Stomach (tissue), 9 donors: ENCODE results near the gene SLC18B1. TPM values are rescaled to one million over a fixed set of nuclear protein-coding genes. Genes with fewer than 3 reads are reported as not detected.

ENCODE experiments used
- DNase-seq, 2 donors: peaks; one replicate each; pipeline versions ENCODE4 v3.0.0 to v3.0.0-alpha.2; 2013 to 2019
- H3K27ac ChIP-seq, 5 donors: fragments of 200-600 bp in 4 of 5; sonication (generic) in 4 of 5; one replicate each; pipeline ENCODE4 v1.5.1; 2013 to 2019; ENCODE audit warnings: mild to moderate bottlenecking in 1 of 5, moderate library complexity in 1 of 5
- H3K27me3 ChIP-seq, 3 donors: fragments of 200-600 bp; sonication (generic); one replicate each; pipeline ENCODE4 v1.5.1; 2017 to 2019; ENCODE audit warnings: mixed run types in 1 of 3
- H3K36me3 ChIP-seq, 4 donors: fragments of 200-600 bp; sonication (generic); 1 replicate in 3 of 4; 2 replicates in 1 of 4; pipeline ENCODE4 v1.5.1; 2016 to 2019
- H3K4me1 ChIP-seq, 4 donors: fragments of 200-600 bp; sonication (generic); one replicate each; pipeline ENCODE4 v1.5.1; 2016 to 2019
- H3K4me3 ChIP-seq, 4 donors: fragments of 200-600 bp; sonication (generic) in 3 of 4; one replicate each; pipeline ENCODE4 v1.5.1; 2016 to 2019; ENCODE audit warnings: mild to moderate bottlenecking in 1 of 4
- H3K9me3 ChIP-seq, 4 donors: fragments of 200-600 bp; sonication (generic); one replicate each; pipeline ENCODE4 v1.5.1; 2016 to 2019
- CTCF ChIP-seq, 7 experiments: fragments of 450-650 bp in 4 of 7; fragments of 200-600 bp in 3 of 7; sonication (generic) in 3 of 7; IDR thresholded peaks; one replicate each; pipeline ENCODE4 v1.5.1; 2016 to 2019; ENCODE audit warnings: antibody characterized with exemption in 7 of 7, control low read depth in 2 of 7, mild to moderate bottlenecking in 1 of 7
- EP300 ChIP-seq: sonication (generic); formaldehyde crosslinking; IDR thresholded peaks from one replicate; pipeline ENCODE4 v1.6.1; 2017; ENCODE audit warnings: antibody characterized with exemption
- POLR2A ChIP-seq, 4 donors: fragments of 450-650 bp; IDR thresholded peaks; one replicate each; pipeline ENCODE4 v1.6.1; 2016; ENCODE audit warnings: antibody characterized with exemption in 4 of 4, control low read depth in 2 of 4, mild to moderate bottlenecking in 1 of 4, moderate library complexity in 1 of 4
- POLR2AphosphoS5 ChIP-seq, 3 donors: sonication (generic); formaldehyde crosslinking; IDR thresholded peaks; one replicate each; pipeline ENCODE4 v1.6.1; 2016; ENCODE audit warnings: antibody characterized with exemption in 3 of 3
- WGBS, 5 donors: extraction: QIAGEN DNeasy Blood & Tissue Kit in 3 of 5; methylation state at CpG; one replicate each; pipeline versions ENCODE4 v1.1.5 to v1.1.7; 2013 to 2018; 5-methylcytosine and 5-hydroxymethylcytosine counted together
- intact Hi-C: fragments of 100-400 bp; cut with DNase I; formaldehyde crosslinking; loops from one replicate; pipeline ENCODE4 v1.15.1; 2023; ENCODE audit warnings: low total_unique reads
- polyA plus RNA-seq, 3 donors: library from polyadenylated mRNA; stranded (reverse); fragments of 200-250 nt; gene quantifications; one replicate each; pipeline ENCODE4 v1.2.3, GENCODE V29; 2013
- total RNA-seq, 5 donors: library from RNA; depleted of rRNA; stranded (reverse); fragments of >200 nt; gene quantifications; one replicate each; pipeline versions ENCODE4 v1.1.0 to v1.2.3, GENCODE V29; 2014 to 2016
- donor health status: healthy with polysubstance abuse.
- donor health status: Bipolar disorder and iron deficiency.
- donor health status: healthy.

Gene SLC18B1
- total and polyA plus RNA-seq, 8 donors: 0.29 to 31.2 (median 10.7) TPM

DNA sequence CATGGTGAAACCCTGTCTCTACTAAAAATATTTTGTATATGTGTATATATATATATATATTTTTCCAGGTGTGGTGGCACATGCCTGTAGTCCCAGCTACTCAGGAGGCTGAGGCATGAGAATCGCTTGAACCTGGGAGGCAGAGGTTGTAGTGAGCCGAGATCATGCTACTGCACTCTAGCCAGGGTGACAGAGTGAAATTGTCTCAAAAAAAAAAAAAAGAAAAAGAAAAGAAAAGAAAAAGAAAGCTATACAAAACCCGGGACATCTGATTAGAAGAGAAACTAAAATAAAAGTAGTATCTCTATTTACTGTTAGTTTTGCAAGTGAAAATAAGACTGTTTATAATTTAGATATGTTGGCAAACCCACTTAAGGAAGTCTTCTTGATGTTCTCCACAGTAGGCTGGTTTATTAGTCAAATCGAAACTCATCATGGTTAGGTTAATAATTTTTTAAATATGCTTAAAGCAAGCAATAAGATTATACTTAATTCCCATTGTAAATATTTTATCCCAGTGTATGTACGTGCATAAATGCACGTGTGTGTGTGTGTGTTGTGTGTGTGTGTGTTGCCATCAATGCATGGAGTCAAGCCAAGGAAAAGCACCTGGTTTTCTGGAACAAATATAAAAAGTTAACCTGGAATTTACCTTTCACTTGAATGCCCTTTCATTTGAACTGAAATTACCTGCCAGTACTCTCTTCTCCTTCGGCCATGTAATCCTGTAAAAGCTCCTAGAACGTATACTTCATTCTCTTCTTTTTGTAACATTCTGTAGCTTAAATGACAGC, 47.8 kb downstream of the SLC18B1 start:
- no peaks in the 10 kb centered on the region for H3K27me3 ChIP-seq
- no peaks in the 10 kb centered on the region for H3K36me3 ChIP-seq
- intact Hi-C loops: no loop called here
- peaks cover 0 to 7% (median 5%) of the 10 kb centered on the region in 4 donors for H3K4me1 ChIP-seq
- H3K9me3 ChIP-seq: no peaks in the 10 kb centered on the region
- TF ChIP-seq CTCF (IDR thresholded peaks at IDR 0.05) (no peak), POLR2AphosphoS5 (IDR thresholded peaks at IDR 0.05) (no peak), POLR2A (IDR thresholded peaks at IDR 0.05) (no peak), EP300 (no peak)
- DNase-seq: no peak
- WGBS, 5 donors: 30 to 53% (median 44%) methylated on average over 8 of the region's 8 CpGs
- H3K4me3 ChIP-seq: no peak overlapping the region
- H3K27ac ChIP-seq: peak overlapping the region in 2 of 5 donors; percentile 7 to 56

DNA sequence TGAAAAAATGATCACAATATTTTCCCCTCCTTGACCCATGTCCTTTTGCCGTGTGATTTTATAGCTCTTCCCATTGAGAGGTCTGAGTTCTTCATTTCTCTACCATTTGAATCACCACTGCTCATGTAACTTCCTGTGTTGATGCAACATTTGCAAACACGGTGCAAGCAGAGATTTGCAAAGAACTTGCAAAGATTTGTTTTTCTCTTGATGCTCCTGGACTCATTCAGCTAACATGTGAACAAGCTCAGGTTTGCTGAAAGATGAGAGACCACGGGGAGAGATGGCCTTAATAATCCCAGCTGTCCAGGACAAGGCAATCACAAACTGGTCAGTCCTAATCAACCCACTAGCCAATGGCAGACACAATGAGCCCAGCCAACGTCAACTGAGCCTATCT, 49.3 kb downstream of the SLC18B1 start:
- no peak overlapping the region for H3K4me3 ChIP-seq
- no peaks in the 10 kb centered on the region for H3K27me3 ChIP-seq
- intact Hi-C loops: no loop called here
- peak overlapping the region in 2 of 5 donors; percentile 36 to 55 for H3K27ac ChIP-seq
- peaks cover 0 to 7% (median 5%) of the 10 kb centered on the region in 4 donors for H3K4me1 ChIP-seq
- no peaks in the 10 kb centered on the region for H3K9me3 ChIP-seq
- TF ChIP-seq EP300 (no peak), POLR2AphosphoS5 (IDR thresholded peaks at IDR 0.05) (no peak), POLR2A (IDR thresholded peaks at IDR 0.05) (no peak), CTCF (IDR thresholded peaks at IDR 0.05) (no peak)
- H3K36me3 ChIP-seq: no peaks in the 10 kb centered on the region
- 54 to 71% (median 58%) methylated on average over 4 of the region's 4 CpGs for WGBS, 5 donors
- no peak for DNase-seq

GRCh38 chr6:132748446-132748845, 50.0 kb downstream of the SLC18B1 start:
- Histone ChIP-seq H3K4me1 (peaks cover 0 to 7% (median 5%) of the 10 kb centered on the region in 4 donors), H3K9me3 (no peaks in the 10 kb centered on the region), H3K4me3 (no peak overlapping the region), H3K27ac (no peak overlapping the region), H3K27me3 (no peaks in the 10 kb centered on the region), H3K36me3 (no peaks in the 10 kb centered on the region)
- TF ChIP-seq POLR2A (IDR thresholded peaks at IDR 0.05) (no peak), CTCF (IDR thresholded peaks at IDR 0.05) (no peak), POLR2AphosphoS5 (IDR thresholded peaks at IDR 0.05) (no peak), EP300 (no peak)
- intact Hi-C loops: no loop called here
- no peak for DNase-seq
- 83 to 100% (median 93%) methylated on average over 1 of the region's 1 CpG for WGBS, 5 donors

- no peaks in the 10 kb centered on the region for H3K27me3 ChIP-seq
- no peaks in the 10 kb centered on the region for H3K9me3 ChIP-seq
- 64 to 92% (median 79%) methylated on average over 1 of the region's 1 CpG for WGBS, 5 donors
- H3K27ac ChIP-seq: no peak overlapping the region
- no peak overlapping the region for H3K4me3 ChIP-seq
- H3K4me1 ChIP-seq: peaks cover 0 to 4% (median 2%) of the 10 kb centered on the region in 4 donors
- H3K36me3 ChIP-seq: no peaks in the 10 kb centered on the region
- intact Hi-C loops: no loop called here
- TF ChIP-seq CTCF (IDR thresholded peaks at IDR 0.05): no peak
- no peak for TF ChIP-seq POLR2AphosphoS5 (IDR thresholded peaks at IDR 0.05)
- TF ChIP-seq POLR2A (IDR thresholded peaks at IDR 0.05): no peak
- TF ChIP-seq EP300: no peak
- DNase-seq: no peak
Observed at GRCh38 chr6:132746048-132746447, 52.4 kb downstream of the SLC18B1 start.
